Ramos (cell line): ENCODE results near the gene FBXL16.

ENCODE experiments used
- in situ Hi-C: fragments of 300-500 bp; cut with MboI; formaldehyde crosslinking; loops from one replicate; pipeline ENCODE4 v1.14.3; 2022; ENCODE audit warnings: low sequenced_read_pairs; ENCODE audit not compliant: unreplicated experiment

FBXL16 gene

GRCh38 chr16:712740-713250, 7.2 kb upstream of the FBXL16 start:
- in situ Hi-C loops: loop anchor here (5.0 to 25.0 kb wide), 2 partner anchors 75 to 350 kb away; partner anchors contain the start of genes CHTF18, RPUSD1 and SSTR5

DNA sequence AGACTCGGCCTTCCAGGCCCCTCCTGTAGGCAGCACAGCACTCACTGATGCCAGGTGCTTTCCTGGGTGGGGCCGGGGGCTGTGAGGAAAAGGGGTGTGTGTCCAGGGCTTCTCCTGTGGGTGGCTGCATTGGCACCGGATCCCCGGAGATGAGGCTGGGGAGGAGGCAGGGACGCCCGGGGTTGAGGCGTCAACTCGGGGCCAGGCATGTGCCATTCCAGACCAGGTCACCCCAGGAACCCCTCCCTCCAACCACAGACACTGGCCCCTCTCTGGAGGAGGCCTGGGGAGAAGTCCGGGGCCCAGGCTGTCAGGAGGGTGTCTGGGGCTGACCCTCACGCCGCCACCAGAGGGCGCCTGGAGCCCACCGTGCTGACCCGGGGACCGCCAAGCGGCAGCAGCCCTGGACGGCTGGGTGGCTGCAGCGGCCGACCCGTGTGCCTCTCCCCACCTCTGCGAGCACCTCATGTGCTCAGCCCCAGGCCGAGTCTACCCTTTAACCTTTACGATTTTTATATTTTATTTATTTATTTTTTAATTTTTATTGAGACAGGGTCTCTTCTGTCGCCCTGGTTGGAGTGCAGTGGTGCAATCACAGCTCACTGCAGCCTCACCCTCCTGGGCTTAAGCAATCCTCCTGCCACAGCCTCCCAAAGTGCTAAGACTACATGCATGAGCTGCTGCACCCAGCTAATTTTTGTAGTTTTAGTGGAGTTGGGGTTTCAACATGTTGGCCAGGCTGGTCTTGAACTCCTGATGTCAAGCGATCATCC, 6.1 kb upstream of the FBXL16 start:
- in situ Hi-C loops: loop anchor here (5.0 to 25.0 kb wide), 2 partner anchors 76 to 351 kb away; partner anchors contain the start of genes CHTF18, RPUSD1 and SSTR5

DNA sequence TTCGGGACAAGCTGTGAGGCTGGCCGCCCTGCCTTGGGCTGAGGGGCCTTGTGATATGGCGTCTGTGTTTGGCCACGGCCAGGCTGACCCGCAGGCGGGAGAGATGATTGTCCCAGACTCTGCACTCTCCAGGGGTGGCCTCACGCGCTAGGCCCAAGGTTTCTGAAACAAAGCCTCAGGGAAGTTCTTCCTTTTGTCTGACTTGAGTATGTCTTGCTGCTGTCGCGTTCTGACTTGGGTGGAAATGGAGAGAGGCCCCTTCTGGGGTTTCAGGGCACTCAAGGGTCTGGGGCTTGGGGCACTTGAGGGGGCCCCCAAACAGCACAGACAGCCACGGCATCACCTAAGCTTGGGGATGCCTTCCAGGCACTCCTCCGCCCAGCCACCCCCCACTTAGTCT, 5.5 kb upstream of the FBXL16 start:
- in situ Hi-C loops: loop anchor here (5.0 to 25.0 kb wide), 2 partner anchors 76 to 351 kb away; partner anchors contain the start of genes CHTF18, RPUSD1 and SSTR5

GRCh38 chr16:710500-711075, 5.0 kb upstream of the FBXL16 start:
- in situ Hi-C loops: loop anchor here (5.0 to 25.0 kb wide), 2 partner anchors 77 to 352 kb away; partner anchors contain the start of genes CHTF18, RPUSD1 and SSTR5

- in situ Hi-C loops: loop anchor here (5.0 to 25.0 kb wide), 2 partner anchors 77 to 352 kb away; partner anchors contain the start of genes CHTF18, RPUSD1 and SSTR5
These were observed 4.2 kb upstream of the FBXL16 start for GRCh38 chr16:709566-710499.

DNA sequence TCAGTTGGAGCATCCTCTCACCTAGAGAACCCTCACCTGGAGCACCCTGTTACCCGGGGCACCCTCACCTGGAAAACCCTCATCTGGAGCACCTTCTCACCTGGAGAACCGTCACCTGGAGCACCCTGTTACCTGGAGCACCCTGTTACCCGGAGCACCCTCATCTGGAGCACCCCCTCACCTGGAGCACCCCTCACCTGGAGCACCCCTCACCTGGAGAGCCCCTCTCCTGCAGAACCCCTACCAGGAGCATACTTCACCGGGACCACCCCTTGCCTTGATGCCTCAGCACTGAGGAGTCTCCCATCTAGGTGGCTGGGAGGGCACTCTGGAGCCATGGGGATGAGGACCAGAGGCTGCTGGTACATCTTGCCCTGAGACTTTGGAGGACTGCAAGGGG, 3.4 kb upstream of the FBXL16 start:
- in situ Hi-C loops: loop anchor here (25.0 kb wide), 1 partner anchor 353 kb away; the partner anchor contains the start of gene SSTR5

GRCh38 chr16:708019-708418, 2.4 kb upstream of the FBXL16 start:
- in situ Hi-C loops: loop anchor here (25.0 kb wide), 1 partner anchor 354 kb away; the partner anchor contains the start of gene SSTR5

GRCh38 chr16:707062-707538, 1.5 kb upstream of the FBXL16 start:
- in situ Hi-C loops: loop anchor here (25.0 kb wide), 1 partner anchor 355 kb away; the partner anchor contains the start of gene SSTR5

DNA sequence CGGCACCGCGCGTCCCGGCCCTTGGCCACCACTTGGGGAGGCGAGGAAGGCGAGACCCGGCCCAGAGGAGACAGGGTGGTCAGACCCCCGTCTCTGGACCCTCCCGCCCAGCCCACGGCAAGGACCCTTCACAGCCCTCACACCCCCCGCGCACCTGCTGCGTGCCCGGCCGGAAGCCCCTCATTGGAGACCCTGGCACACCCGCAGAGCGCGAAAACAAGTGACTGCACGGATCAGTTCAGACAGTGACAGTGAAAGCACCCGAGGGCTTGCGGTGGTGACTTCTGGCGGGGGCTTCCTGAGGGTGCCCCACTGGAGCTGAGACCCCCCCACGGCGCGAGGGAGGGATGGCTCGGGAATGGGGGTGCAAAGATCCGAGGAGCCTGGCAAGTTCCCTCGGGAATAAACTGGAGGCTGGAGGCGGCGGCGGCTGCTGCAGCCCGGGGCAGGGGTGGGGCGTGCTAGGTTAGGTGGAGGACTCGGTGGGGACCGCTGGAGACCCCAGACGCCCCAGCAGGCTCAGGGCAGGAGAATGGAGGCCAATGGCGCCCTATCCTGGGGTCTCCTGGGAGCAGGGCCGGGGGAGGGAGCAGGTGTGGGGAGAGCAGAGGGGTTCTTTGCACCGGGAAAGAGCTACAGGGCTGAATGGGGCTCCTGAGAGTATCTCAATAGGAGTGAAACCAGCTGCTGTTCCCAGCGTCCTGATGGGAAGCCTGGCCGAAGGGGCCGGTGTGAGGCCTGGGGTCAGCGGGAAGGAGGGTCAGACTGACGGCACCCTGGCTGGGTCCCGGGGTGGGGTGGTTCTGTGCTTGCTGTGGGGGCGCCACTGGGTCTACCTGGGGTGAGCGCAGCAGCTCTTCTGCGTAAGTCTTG, 824 bp upstream of the FBXL16 start:
- in situ Hi-C loops: loop anchor here (25.0 kb wide), 1 partner anchor 356 kb away; the partner anchor contains the start of gene SSTR5

DNA sequence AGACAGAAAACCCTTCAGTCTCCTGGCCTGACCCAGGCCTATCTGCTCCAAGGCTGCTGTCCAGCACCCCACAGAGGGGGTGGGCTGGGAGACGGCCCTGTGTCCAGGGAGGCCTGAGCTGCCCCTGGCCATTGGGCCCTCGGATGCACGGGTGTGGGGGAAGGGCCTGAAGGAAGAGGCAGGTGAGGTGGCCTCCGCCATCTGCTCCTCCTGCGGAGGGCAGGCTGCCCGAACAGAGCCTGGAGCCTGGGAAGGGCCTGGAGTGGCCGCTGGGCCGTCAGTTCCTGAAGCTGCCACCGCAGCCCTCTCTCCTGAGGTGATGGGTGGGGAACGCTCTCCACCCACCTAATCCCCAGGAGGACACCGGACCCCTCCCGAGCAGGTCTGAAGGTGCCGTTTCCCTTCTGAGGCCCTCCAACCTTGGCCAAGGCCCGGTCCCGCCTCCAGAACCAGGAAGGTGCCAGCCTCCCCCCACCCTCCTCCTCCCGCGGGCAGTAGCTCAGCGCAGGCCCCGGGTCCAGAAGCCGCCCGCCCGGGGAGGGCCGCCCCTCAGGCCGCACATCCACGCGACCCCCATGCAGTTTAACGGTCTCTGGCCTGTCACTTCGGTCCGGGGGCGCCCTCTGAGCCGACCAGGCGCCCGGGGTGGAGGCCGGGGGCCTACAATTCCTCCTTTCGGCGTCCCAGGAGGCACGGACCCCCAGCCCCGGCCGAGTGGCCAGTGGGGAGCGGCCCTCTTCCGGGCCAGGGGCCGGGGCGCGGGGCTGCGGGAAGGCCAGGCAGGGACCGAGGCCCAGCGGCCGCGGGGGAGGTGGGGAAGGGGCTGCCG, 835 bp downstream of the FBXL16 start:
- in situ Hi-C loops: loop anchor here (25.0 kb wide), 1 partner anchor 358 kb away; the partner anchor contains the start of gene SSTR5

DNA sequence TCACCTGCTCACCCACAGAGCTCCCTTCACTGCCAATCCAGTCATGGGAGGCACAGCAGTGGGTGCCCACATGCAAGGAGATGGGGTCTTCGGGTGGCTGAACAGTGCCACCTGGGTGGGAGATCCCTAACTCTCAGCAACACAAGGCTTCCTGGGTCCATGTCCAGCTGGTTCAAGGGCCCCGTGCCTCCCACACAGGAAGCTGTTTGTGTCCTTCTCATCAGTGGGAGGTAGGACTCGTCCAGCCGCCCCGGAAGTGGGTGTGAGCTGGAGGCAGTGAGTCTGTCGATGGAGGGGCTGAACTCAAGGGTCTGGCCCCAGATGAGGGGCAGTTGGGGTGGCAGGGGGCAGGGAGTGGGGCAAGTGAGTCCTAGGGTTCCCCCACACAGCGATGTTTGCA, 1.6 kb downstream of the FBXL16 start:
- in situ Hi-C loops: loop anchor here (25.0 kb wide), 1 partner anchor 358 kb away; the partner anchor contains the start of gene SSTR5

DNA sequence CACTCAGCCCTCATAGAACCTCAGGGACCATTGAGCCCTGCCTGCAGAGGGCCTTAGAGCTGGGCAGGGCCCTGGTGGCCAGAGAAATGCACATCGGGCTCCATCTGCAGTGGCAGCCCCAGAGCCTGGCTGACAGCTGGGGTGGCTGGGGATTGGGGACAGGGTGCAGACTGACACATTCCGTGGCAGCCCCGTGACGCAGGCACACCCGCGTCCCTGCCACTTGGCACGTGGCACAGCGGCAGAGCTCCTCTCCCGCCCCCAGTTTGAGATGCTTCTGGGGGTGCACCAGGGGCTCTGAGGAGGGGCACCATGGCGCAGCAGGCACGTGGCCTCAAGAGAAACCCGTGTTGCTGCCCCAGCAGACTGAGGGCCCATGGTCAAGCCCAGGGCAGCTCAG, 2.2 kb downstream of the FBXL16 start:
- in situ Hi-C loops: loop anchor here (25.0 kb wide), 1 partner anchor 359 kb away; the partner anchor contains the start of gene SSTR5

DNA sequence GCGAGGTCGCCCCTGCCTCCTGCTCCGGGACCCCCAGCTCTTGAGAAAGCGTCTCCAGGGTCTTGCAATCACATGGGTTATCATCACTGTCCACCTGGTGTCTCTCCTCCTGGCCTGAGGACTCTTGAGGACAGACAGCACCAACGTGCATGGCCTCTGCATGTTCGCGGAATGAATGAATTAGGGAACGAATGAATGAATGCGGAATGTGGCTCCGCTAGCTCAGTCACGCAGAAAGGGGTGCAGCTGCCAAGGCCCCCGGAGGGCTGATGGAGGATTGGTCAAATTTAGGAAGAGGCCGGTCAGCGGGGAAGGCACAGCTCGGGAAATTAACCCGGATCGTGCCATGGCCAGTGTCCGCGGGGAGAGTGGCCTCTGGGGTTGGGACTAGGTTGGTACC, 3.3 kb downstream of the FBXL16 start:
- in situ Hi-C loops: loop anchor here (25.0 kb wide), 1 partner anchor 360 kb away; the partner anchor contains the start of gene SSTR5

- in situ Hi-C loops: loop anchor here (25.0 kb wide), 1 partner anchor 361 kb away; the partner anchor contains the start of gene SSTR5
These were observed 4.7 kb downstream of the FBXL16 start for GRCh38 chr16:700684-701584.

DNA sequence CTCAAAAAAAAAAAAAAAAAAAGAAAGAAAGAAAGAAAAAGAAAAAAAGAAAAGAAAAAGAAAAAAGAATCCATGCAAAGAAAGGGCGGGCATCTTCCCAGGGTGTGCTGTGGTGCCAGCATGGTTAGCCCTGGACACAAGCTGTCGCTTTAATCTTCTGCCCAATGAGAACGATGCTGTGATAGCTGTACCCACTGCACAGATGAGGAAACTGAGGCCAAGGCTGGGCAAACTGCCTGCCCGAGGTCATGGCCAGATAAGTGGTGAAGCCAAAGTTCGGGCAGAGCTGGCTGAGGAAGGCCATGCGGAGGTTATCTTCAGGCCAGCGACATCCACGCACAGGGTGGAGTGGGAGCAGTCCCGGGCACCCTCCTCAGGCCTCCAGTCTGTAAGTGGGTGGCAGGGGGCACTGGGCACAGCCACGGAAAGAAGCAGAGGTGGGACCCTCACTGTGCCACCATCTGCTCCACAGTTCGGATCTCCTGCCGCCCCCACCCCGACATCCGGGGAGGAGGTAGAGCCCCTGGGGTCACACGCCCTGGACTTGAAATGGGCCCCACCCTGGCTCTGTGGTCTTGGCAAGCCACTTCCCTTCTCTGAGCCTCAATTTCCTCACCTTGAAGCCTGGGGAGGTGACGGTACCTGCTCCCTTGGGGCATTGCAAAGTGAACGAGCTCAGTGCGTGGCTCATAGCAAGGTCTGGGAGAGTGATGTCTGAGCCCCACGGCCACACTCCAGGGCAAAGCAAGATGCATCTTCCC, 6.5 kb downstream of the FBXL16 start:
- in situ Hi-C loops: no loop called here
